Natural killer cell (primary cell): ENCODE data around the gene DIAPH2. TPM values are rescaled to one million over a fixed set of nuclear protein-coding genes. Genes with fewer than 3 reads are reported as not detected.

Experiments
- ATAC-seq, 3 donors: fragments of 150-1000 bp in 2 of 3; fragments of 200-7000 bp in 1 of 3; cut with Tn5 transposase; 1 replicate in 1 of 3; 2 replicates in 2 of 3; pipeline ENCODE4 v1.10.0; 2021; ENCODE audit warnings: mild to moderate bottlenecking in 2 of 3, moderate library complexity in 2 of 3
- DNase-seq, 2 donors: peaks; one replicate each; pipeline versions ENCODE4 v3.0.0 to v3.0.0-alpha.2; 2013 to 2021; ENCODE audit warnings: mixed read lengths in 1 of 2
- H3K27ac ChIP-seq: one replicate; pipeline ENCODE4 v1.5.1; 2013; ENCODE audit warnings: mild to moderate bottlenecking, low read length
- H3K27me3 ChIP-seq: one replicate; pipeline ENCODE4 v1.6.1; 2013; ENCODE audit warnings: low read length; ENCODE audit not compliant: control insufficient read depth, insufficient read depth
- H3K36me3 ChIP-seq: one replicate; pipeline ENCODE4 v1.6.1; 2013; ENCODE audit warnings: low read length; ENCODE audit not compliant: control insufficient read depth, insufficient read depth
- H3K4me1 ChIP-seq: one replicate; pipeline ENCODE4 v1.6.1; 2013; ENCODE audit warnings: low read length; ENCODE audit not compliant: control insufficient read depth, insufficient read depth
- H3K4me3 ChIP-seq: one replicate; pipeline ENCODE4 v1.5.1; 2013; ENCODE audit warnings: low read length
- H3K9me3 ChIP-seq: one replicate; pipeline ENCODE4 v1.6.1; 2013; ENCODE audit warnings: low read length; ENCODE audit not compliant: control insufficient read depth, insufficient read depth
- H3K27ac Mint-ChIP-seq, 2 donors: one replicate each; pipeline ENCODE4 v1.8.0; 2022; ENCODE audit warnings: mild to moderate bottlenecking in 2 of 2, mixed read lengths in 2 of 2, moderate library complexity in 1 of 2
- H3K27me3 Mint-ChIP-seq, 2 donors: one replicate each; pipeline ENCODE4 v1.8.0; 2022; ENCODE audit warnings: low read depth in 2 of 2, mixed read lengths in 2 of 2
- H3K36me3 Mint-ChIP-seq: one replicate; pipeline ENCODE4 v1.8.0; 2022; ENCODE audit warnings: mixed read lengths
- H3K4me1 Mint-ChIP-seq, 2 donors: one replicate each; pipeline ENCODE4 v1.8.0; 2022; ENCODE audit warnings: mixed read lengths in 2 of 2
- H3K4me3 Mint-ChIP-seq: one replicate; pipeline ENCODE4 v1.8.0; 2022; ENCODE audit warnings: mild to moderate bottlenecking, moderate library complexity, mixed read lengths
- H3K9me3 Mint-ChIP-seq, 2 donors: one replicate each; pipeline ENCODE4 v1.8.0; 2022; ENCODE audit warnings: mixed read lengths in 2 of 2
- WGBS: methylation state at CpG from one replicate; pipeline ENCODE4 v1.1.7; 2013; ENCODE audit warnings: missing lambda C conversion rate; ENCODE audit not compliant: insufficient coverage; 5-methylcytosine and 5-hydroxymethylcytosine counted together
- intact Hi-C: fragments of 100-400 bp; cut with micrococcal nuclease; formaldehyde crosslinking; loops from one replicate; pipeline ENCODE4 v1.14.2; 2022
- total RNA-seq, 4 donors: library from RNA; stranded (reverse); fragments of 120-200 nt in 1 of 4; gene quantifications; one replicate each; pipeline versions ENCODE4 v1.2.3 to v1.2.4, GENCODE V29; 2013 to 2022
- TF ChIP-seq, protein P1 (sequence below): fragments of 200-600 bp; IDR thresholded peaks from one replicate; pipeline ENCODE4 v1.8.0; 2022; ENCODE audit warnings: antibody characterized with exemption

The DIAPH2 gene
- total RNA-seq, 3 donors from 2014 or later (not counting 1 experiment from before 2014, with no cell fraction given): 17.0 to 18.2 (median 17.0) TPM

DNA sequence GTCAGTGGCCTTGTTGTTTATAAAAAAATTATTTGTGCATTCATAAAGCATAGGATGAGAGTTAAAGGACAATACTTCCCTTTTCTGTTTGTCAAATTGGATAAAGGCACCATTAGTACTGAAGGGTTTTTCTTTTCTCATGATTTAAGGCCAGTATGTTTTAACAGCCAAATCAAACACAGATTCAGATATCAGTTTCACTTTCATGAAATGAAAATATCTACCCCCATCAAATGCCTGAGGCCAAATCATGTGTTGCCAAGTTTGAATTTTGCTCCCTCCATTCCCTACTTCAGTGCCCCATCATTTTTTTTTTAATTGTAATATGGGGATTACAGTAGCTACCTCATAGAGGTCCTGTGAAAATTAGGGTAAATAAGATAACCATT lies 944.9 kb downstream of the DIAPH2 start:
- Histone ChIP-seq H3K36me3 (no peaks in the 10 kb centered on the region), H3K27ac (no peak overlapping the region), H3K9me3 (no peaks in the 10 kb centered on the region), H3K4me1 (no peaks in the 10 kb centered on the region), H3K4me3 (no peak overlapping the region), H3K27me3 (no peaks in the 10 kb centered on the region)
- no peaks in the 10 kb centered on the region for H3K4me1 Mint-ChIP-seq
- no peaks in the 10 kb centered on the region for H3K36me3 Mint-ChIP-seq
- TF ChIP-seq, protein P1, sequence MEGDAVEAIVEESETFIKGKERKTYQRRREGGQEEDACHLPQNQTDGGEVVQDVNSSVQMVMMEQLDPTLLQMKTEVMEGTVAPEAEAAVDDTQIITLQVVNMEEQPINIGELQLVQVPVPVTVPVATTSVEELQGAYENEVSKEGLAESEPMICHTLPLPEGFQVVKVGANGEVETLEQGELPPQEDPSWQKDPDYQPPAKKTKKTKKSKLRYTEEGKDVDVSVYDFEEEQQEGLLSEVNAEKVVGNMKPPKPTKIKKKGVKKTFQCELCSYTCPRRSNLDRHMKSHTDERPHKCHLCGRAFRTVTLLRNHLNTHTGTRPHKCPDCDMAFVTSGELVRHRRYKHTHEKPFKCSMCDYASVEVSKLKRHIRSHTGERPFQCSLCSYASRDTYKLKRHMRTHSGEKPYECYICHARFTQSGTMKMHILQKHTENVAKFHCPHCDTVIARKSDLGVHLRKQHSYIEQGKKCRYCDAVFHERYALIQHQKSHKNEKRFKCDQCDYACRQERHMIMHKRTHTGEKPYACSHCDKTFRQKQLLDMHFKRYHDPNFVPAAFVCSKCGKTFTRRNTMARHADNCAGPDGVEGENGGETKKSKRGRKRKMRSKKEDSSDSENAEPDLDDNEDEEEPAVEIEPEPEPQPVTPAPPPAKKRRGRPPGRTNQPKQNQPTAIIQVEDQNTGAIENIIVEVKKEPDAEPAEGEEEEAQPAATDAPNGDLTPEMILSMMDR: no peak
- H3K27me3 Mint-ChIP-seq: peaks cover 3 to 11% of the 10 kb centered on the region in 2 donors
- H3K4me3 Mint-ChIP-seq: no peak overlapping the region
- no peak for DNase-seq
- H3K27ac Mint-ChIP-seq: no peak overlapping the region
- intact Hi-C loops: no loop called here
- ATAC-seq: no peak
- H3K9me3 Mint-ChIP-seq: no peaks in the 10 kb centered on the region

DNA sequence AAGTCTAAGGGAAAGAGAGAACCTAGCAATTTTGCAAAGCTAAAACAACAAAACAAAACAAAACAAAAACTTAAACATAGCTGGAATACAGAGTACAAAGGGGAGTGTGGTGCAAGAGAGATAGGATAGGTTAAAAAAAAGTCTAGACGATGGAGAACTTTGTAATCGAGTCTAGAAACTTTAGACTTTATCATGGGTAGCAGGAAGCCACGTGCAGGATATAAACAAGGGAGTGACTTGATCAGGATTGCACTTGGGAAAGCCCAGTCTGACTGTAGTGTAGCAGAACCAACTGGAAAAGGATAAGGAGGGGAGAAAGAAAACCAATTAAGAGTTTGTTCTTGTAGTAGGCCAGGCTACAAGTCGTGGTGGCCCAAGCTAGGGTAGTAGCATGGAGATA lies 949.2 kb downstream of the DIAPH2 start:
- Histone ChIP-seq H3K27ac (no peak overlapping the region), H3K4me1 (no peaks in the 10 kb centered on the region), H3K27me3 (no peaks in the 10 kb centered on the region), H3K4me3 (no peak overlapping the region), H3K9me3 (no peaks in the 10 kb centered on the region), H3K36me3 (no peaks in the 10 kb centered on the region)
- no peak overlapping the region for H3K4me3 Mint-ChIP-seq
- no peak for DNase-seq
- no peaks in the 10 kb centered on the region for H3K9me3 Mint-ChIP-seq
- 77% methylated on average over 4 of the region's 4 CpGs for WGBS
- no peaks in the 10 kb centered on the region for H3K36me3 Mint-ChIP-seq
- no peaks in the 10 kb centered on the region for H3K4me1 Mint-ChIP-seq
- TF ChIP-seq, protein P1: no peak
- intact Hi-C loops: no loop called here
- peaks cover 0 to 3% of the 10 kb centered on the region in 2 donors for H3K27me3 Mint-ChIP-seq
- no peak for ATAC-seq
- H3K27ac Mint-ChIP-seq: no peak overlapping the region

DNA sequence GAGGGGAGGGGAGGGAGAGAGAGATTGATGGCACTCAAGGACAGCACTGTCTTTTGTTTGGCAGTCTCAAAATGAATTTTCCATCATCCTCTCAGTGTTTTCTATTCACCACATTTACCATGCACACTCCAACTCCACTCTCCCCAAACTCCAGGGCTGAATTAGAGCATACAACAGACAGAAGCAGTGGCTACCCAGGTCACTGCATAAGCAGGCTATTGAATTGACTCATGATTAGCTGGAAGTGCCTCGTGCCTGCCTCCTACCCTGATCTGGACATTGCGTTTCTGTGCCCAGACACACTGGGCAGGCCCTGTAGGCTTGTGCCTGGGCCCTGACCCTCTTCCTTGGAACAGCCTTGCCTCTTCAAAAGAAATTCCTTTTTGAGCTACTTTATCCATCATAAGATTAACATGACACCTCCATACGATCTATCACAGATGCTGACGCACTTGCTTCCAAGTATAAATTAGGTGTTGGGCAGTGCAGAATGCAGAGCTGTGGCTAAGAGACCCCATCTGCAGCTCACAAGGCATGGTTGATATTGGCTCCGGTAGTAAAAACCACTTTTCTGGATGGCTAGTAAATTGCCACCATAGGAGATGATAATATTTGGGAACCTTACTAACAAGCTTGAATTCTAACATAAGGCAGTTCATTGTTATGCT lies 952.0 kb downstream of the DIAPH2 start:
- Mint-ChIP-seq H3K4me1 (peaks cover 6% of the 10 kb centered on the region in 2 donors), H3K27me3 (no peaks in the 10 kb centered on the region), H3K4me3 (no peak overlapping the region), H3K9me3 (no peaks in the 10 kb centered on the region), H3K36me3 (no peaks in the 10 kb centered on the region), H3K27ac (no peak overlapping the region)
- no peaks in the 10 kb centered on the region for H3K4me1 ChIP-seq
- H3K27me3 ChIP-seq: no peaks in the 10 kb centered on the region
- intact Hi-C loops: no loop called here
- TF ChIP-seq, protein P1: no peak
- ATAC-seq (no peak), DNase-seq (no peak)
- whole genome bisulfite sequencing: 93% methylated on average over 4 of the region's 5 CpGs
- H3K9me3 ChIP-seq: no peaks in the 10 kb centered on the region
- no peaks in the 10 kb centered on the region for H3K36me3 ChIP-seq
- no peak overlapping the region for H3K27ac ChIP-seq
- no peak overlapping the region for H3K4me3 ChIP-seq

DNA sequence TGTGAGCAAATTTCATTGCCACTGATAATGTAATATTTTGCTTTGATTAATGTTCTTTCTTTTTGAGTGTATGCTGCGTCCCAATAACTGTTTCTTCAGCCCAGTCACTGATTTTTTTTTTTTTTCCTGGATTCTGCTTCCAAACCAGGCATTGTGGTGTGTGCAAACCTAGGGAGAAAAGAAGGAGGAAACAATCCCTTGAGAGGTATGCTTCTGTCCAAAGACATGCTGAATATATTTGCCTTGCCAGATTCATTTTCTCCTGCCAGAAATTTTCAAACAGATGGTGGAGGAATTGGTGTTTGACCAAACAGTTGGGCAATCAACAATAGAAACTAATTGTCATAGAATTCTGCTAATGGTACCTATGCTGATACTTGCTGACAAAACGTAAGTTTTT lies 952.6 kb downstream of the DIAPH2 start:
- Mint-ChIP-seq H3K27ac (no peak overlapping the region), H3K9me3 (no peaks in the 10 kb centered on the region), H3K27me3 (no peaks in the 10 kb centered on the region), H3K36me3 (no peaks in the 10 kb centered on the region), H3K4me3 (no peak overlapping the region), H3K4me1 (peaks cover 6% of the 10 kb centered on the region in 2 donors)
- ATAC-seq (no peak), DNase-seq (no peak)
- Histone ChIP-seq H3K36me3 (no peaks in the 10 kb centered on the region), H3K9me3 (no peaks in the 10 kb centered on the region), H3K27ac (no peak overlapping the region), H3K4me1 (no peaks in the 10 kb centered on the region), H3K27me3 (no peaks in the 10 kb centered on the region), H3K4me3 (no peak overlapping the region)
- 71% methylated on average over 1 of the region's 2 CpGs for WGBS
- TF ChIP-seq, protein P1: no peak
- intact Hi-C loops: no loop called here
